ENCODE results near the gene ODAD3.
"Not testable (repeated sequence)": the region's sequence is repeated elsewhere in the genome, so short reads cannot be mapped to it uniquely, and the experiment has no call there.

The ODAD3 gene

DNA sequence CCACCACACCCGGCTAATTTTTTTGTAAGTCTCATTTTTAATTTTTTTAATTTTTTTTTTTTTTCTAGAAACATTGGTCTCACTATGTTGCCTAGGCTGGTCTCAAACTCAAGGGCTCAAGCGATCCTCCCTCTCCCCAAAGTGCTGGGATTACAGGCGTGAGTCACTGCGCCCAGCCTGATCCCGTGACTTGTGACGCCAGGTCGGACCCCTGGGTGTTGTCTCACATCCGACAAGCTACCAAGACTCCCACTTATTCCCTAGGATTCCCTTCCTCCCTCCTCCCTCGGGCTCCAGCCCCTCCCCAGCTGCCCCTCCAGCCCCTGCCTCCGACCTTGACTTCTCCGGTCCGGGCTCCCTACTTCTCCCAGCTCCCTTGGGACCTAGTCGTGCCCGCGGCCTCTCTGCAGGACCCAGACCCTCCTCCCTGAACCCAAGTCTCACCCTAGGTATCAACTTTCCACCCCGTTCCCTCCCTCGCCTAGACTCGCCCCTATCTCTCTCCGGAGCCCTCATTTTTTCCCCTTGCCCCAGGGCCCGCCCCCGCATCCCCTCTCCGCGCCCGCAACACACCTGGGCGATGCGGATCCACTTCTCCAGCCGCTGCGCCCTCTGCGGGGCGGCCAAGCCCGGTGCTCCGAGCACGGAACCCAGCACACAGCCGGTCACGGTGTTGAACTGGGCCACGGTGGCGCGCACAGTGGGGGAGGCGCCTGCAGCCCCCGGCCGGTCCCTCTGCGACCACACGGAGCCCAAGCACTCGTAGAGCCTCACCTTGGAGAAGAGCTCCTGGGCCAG is 28.9 kb downstream of the ODAD3 start:
- no peak for DNase-seq (ENCODE audit: low read depth, low spot score)

DNA sequence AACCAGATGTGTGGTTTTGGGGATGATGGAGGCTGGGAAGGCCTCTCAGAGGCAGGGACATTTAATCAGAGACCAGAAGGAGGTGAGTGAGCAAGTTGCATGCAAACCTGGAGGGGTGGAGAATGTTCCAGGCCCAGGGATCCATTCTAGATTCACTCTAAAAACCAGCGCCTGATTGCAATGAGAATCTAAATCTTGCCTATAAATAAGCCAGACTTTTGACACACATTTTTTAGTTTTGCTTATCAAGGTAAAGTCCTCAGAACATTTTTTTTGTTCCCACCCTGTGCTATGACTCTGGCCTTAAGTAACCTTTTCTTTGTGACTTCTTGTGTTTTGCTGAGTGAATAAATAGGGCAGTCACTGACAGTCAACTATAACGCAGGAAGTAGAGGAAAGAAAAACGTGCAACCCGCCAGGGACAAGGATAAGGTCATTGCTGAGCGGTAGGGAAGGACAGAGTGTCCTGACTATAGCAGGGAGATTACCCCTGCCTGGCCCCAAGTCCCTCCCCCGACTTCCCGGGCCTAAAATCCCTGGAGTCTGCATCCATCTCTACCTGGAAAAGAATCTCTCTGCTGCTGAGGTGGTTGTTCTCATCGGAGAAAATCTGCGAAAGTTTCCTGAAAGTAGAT is 30.2 kb downstream of the ODAD3 start:
- DNase-seq (ENCODE audit: low read depth, low spot score) = no peak

DNA sequence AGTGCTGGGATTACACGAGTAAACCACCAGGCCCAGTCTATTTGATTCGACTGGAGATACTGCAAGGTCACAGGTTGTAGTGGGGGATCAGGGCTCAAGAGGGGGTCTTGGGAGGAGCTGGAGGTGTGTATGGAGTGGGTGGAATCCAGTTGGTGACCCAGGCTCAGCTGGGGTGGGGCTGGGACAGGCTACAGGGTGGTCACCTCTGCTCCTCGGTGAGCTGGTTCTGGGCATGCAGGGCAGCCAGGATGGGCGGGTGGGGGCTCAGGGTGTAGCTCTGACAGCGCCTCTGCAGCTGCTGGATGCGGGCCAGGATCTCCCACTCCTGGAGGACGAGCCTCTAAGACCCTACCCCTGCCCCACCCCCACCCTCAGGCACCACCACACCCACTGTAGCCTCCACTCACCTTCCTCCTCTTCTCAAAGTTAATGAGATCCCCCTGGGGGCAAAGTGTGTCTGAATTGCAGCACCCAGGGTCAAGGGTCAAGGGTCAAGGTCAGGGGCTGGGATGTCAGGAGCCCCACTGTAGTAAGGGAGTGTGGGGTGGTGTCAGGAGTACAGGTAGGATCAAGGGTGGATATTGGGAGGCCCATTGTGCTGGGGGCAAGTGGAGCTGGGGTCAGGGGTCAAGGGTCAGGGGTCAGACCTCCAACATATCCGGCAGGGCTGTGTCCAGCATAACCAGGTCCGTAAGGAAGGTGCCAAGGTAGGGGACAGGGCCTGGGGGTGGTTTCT is 32.9 kb downstream of the ODAD3 start:
- DNase-seq (ENCODE audit: low read depth, low spot score) = no peak

DNA sequence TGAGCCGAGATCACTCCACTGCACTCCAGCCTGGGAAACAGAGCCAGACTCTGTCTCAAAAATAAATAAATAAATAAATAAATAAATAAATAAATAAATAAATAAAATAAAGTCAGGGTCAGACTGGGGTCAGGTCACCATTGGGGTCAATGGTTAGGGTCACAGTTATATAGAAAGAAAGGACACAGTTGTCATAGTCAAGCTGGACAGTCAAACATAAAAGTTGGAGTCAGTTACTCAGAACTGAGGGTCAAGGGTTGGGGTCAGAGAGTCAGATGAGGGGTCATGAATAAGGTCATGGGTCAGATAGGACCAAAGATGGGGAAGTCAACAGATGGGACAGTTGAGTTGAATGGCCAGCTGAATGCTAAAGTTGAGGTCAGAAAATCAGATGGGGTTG is 34.1 kb downstream of the ODAD3 start:
- DNase-seq (ENCODE audit: low read depth, low spot score) = no peak

DNA sequence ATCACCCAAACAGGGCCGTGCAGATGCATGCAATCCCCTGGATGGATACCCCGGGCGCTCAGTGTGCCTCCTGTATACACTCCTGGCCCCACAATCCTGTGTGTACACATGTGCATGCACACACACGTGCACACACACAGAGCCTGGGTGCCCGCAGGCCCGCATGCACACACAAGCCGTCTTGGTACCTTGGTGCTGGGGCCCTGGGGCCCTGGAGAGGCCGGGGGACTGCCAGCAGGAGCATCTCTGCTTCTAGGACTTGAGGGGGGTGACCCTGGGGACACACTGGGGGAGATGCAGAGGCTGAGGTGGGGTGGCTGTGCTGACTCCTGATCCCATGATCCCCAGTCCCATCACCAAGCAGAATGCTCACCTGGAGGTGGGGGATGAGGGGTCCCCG is 35.3 kb downstream of the ODAD3 start:
- DNase-seq (ENCODE audit: low read depth, low spot score) = no peak

DNA sequence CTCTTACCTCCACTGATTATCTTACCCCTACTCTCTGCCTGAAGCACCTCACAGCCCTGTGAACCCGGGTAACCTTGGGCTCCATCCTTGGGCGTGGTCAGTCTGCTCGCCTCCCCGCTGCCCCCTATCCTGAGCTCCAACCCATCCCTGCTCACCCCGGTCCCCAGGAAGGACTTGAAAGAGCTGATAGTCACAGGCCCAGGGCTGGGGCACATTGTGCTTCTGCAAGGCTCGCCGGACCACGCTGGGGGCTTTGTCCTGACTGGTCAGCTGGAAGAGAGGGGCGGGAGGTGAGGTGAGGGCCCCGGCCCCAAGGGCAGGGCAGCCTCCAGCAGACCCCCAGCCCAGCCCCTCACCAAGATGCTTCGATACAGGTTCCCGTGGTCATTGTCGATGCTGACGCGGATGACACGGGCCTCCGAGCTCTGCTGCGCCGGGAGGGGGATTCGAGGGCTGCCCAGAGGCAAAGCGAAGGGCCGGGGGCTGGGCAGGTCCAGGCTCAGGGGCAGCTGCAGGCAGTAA is 37.8 kb downstream of the ODAD3 start:
- no peak for DNase-seq (ENCODE audit: low read depth, low spot score)

DNA sequence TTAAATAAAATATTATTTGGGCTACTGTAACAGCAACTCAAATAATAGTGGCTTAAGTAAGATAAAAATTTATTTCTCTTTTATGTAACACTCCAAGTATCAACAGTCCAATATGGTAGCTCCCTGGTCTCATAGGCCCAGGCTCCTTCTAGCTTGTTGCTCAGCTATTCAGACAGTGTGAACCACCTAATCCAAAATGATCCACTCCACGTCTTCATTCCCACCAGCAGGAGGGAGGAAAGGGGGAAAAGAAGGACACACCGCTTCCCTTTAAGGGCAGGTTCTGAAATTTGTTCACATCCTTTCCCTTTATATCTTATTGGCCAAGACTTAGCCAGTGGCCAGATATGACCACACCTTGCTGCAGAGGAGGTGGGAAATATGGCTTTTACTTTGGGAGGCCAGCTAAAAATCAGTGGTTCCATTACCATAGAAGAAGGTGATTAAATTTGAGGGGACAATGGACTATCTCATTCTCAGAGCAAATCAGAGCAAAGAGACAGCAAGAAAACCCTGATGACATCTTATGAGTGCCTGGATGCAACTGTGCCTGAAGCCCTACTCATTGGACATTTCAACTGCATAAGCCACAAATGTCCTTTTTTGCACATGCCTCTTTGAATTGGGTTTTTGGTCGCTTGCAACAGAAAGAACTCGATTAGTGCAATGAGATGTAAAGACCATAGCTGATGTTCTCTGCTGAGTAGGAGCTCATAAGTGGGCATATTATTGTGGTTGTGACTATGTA is 43.8 kb downstream of the ODAD3 start:
- no peak for DNase-seq (ENCODE audit: low read depth, low spot score)

DNA sequence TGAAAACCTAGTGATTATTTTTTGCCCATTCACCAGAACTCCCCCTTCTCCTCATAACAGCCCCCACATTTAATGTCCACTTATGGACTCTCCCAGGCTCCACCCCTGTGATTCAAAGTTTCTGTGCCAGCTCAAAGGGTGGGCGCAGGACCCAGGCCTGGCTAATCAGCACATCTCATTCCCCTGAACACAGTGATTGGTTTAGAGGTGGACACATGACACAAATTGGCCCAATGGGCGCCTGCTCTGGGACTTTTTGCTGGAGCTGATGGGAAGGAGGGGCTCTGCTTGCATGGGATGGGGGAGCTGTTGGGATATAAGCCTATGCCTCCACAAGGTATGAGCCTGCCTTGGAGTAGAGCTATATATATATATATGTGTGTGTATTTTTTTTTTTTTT is 44.6 kb downstream of the ODAD3 start:
- no peak for DNase-seq (ENCODE audit: low read depth, low spot score)

DNA sequence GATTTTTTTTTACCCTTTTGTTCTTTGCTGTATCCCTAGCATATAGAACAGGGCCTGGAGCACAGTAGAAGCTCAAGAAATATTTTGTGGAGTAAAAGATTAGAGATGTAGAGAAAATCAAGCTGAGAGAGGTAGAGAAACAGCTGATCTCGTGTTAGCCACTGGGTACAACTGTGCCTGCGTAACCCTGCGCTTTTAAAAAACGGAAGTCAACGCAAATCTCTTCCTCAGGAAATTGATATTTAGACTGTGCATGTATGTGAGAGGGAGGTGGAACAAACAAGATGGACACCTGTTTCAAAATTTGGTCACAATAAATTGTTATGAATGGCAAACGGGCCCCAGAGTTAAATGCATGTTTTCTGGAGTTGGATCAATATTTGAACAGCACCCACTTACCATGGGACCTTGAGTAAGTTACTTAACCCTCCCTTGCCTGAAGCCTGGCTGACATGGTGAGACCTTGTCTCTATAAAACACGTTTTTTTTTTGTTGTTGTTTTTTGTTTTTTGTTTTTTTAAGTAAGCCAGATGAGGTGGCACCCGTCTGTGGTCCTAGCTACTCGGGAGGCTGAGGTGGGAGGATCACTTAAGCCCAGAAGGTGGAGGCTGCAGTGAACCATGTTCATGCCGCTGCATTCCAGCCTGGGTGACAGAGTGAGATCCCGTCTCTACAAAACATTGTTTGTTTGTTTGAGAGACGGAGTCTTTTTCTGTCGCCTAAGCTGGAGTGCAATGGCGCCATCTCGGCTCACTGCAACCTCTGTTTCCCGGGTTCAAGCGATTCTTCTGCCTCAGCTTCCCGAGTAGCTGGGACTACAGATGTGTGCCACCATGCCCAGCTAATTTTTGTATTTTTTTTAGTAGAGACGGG is 47.5 kb downstream of the ODAD3 start:
- no peak for DNase-seq (ENCODE audit: low read depth, low spot score)

DNA sequence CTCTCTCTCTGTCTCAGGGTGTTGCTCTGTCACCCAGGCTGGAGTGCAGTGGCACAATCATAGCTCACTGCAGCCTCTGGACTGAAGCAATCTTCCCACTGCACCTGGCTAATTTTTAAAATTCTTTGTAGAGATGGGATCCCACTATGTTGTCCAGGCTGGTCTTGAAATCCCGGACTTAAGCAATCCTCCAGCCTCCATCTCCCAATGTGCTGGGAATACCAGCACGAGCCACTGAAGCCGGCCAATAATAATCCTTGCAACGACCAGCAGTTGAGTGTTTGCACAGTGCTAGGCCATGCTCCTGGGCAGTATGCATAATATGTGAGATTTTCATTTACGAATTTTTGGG is 50.2 kb downstream of the ODAD3 start:
- DNase-seq (ENCODE audit: low read depth, low spot score) = no peak

DNA sequence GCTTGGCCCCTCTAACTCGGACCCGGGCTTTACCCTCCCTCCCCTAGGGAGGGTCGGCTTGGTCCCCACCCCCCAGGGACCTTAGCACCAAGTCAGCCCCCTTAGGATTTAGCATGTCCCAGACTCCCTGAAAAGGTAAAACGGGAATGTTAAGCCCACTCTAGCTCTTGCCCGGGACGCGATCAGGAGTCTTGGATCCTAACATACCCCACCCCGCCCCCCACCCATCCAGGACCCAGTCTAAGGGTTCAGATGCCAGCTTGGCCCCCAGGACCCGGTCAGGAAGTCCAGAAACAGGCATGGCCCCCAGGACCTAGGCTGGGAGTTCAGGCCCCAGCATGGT is 51.2 kb downstream of the ODAD3 start:
- no peak for DNase-seq (ENCODE audit: low read depth, low spot score)

DNA sequence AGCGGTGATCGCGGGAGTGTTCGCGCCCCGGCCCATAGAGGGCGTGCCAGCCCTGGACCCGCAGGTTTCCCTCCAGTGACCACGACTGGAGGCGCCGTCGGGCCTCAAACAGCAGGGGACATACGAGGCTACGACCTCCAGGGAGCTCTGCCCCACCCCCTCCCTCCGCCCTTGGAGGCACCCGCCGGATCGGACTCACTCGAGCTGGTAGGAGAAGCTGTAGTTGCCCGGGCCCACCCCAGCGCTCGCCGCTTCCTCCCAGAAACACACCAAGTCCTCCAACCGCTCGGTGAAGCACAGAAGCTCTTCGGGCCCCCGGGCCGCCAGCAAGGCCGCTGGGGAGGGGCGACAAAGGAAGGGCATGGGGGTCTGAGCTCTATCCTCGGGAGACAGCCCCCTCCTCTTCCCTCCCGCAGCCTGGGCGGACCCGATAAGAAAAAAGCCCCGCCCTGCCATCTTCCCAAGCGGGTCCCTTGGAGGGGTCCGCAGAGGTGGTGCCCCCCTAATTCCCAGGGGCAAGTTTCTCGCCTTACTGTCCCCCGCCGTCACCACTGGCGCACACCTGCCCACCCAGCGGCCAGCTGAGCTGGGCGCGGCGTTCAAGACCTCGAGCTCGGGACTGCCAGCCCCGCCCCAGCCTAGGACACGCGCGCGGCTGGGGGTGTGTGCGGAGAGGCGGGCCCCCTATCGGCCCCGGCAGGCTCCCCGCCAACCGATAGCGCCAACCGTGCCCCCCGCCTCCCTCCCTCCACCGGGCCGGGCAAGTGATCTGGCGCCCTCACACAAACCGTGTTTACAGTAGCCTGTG is 51.8 kb downstream of the ODAD3 start:
- no peak for DNase-seq (ENCODE audit: low read depth, low spot score)

DNA sequence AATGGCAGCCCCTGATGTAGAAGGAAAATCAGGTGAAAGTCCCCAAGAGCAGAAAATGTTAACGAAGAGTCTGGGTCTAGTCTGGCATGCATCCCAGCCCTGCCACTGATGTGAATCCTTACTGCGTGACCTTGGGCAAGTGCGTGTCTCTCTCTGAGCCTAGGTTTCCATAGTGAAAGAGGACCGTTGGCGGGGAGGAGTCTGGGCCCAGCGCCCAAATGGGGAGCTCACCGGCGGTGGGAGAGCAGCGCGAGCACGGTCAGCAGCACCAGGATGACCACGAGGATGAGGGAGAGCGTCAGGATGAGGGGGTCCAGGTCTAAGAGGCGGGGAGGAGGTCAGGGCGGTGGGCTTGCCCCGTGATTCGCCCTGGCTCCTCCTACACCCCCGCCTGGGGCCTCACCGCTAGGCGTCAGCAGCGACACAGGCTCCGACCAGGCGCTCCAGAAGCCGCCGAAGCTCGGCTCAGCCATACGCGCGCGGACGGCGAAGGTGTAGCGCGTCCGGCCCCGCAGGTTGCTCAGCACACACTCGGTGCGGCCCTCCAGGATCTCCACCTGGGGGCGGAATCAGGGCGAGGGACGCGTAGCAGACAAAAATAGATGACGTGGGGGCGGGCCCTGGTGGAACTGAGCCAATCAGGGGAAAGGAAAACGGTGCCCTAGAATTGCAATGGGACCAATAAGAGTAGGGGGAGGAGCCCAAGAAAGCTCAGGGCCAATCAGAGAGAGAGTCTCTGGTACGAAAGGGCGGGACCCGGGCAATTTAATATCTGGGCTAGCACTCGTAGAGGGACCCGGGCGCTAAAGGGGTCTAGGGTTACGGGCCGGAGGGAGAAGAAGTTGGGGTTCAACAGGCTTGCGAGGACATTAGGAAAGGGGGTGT is 54.0 kb downstream of the ODAD3 start:
- peak; percentile 73 for DNase-seq (ENCODE audit: low read depth, low spot score)

DNA sequence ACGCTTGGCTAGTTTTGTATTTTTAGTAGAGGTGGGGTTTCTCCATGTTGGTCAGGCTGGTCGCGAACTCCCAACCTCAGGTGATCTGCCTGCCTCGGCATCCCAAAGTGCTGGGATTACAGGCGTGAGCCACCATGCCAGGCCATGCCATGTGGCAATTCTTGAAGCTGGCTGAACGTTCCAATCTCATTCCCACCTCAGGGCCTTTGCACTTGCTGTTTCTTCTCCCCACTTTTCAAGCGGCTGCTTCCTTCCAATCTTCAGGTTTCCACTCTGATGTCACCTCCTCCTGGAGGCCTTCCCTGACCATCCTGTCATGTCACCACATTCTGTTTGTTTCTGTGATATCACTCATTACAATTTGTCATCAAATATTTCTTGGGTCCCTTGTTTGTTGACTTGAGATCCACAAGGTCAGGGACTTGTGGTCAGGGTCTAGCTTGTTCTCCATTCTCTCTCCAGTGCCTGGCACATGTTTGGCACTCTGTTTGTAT is 55.0 kb downstream of the ODAD3 start:
- DNase-seq (ENCODE audit: low read depth, low spot score) = no peak

DNA sequence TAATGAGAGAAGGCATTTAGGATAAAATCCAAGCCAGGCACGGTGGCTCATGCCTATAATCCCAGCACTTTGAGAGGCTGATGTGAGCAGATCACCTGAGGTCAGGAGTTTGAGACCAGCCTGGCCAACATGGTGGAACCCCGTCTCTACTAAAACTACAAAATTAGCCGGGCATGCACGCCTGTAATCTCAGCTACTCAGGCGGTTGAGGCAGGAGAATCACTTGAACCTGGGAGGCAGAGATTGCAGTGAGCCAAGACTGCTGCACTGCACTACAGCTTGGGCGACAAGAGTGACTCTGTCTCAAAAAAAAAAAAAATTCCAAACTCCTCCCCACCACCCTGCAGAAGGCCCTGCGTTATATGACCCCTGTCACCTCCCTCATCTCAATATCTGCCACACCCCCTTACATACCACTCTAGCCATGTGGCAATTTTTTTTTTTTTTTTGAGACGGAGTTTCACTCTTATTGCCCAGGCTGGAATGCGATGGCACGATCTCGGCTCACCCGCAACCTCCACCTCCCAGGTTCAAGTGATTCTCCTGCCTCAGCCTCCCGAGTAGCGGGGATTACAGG is 55.6 kb downstream of the ODAD3 start:
- not testable (repeated sequence) for DNase-seq (ENCODE audit: low read depth, low spot score)

DNA sequence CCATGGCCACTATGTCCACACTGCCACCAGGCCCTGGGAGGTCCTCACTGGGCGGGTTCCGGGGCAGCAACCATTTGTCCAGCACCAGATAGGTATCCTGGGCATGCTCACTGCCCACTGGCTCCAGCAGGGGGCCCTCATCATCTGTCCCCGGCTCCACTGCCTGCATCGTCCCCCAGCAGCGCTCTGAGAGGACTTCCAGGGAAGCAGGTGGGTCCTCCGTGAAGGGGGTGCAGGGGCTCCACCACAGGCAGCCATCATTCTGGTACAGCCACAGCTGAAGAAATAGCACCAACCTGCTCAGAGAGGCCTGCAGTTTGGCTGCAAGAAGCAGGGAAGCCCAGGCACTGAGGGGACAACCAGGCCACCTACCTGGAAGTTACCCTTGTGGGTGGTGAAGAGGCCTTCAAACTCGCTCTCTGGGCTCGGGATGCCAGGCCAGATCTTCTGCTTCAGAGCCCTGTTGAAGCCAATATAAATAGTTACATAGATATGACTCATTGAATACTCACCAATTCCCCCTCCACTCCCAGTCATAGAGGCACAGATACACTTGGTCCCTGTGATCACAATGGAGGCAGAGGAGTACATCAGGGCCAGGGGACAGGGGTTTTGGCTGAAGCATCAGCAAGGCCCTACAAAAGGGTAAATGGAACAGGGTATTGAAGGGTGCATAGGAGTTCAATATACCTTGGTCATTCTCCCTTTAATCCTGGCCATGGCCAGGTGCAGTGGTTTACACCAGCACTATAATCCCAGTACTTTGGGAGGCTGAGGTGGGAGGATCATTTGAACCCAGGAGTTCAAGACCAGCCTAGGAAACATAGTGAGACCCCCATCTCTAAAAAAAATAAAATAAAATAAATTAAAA is 56.4 kb downstream of the ODAD3 start:
- no peak for DNase-seq (ENCODE audit: low read depth, low spot score)

DNA sequence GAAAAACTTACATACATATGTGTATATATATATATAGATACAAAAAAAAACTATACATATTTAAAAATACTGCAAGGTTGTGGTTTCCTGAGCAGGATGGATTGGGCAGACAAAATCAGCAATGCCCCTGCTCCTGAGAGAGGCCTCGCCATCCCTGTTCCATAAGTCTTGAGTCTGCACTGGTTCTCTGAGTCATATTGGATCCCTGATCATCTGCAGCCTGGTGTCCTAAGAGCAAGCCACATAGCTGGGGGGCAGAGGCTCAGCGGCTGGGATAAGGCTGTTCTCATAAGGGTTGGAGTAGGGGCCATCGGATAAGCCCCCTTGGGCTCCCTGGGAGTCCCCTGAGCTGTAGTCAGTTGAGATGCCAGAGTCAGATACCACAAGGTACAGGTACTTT is 57.2 kb downstream of the ODAD3 start:
- no peak for DNase-seq (ENCODE audit: low read depth, low spot score)

DNA sequence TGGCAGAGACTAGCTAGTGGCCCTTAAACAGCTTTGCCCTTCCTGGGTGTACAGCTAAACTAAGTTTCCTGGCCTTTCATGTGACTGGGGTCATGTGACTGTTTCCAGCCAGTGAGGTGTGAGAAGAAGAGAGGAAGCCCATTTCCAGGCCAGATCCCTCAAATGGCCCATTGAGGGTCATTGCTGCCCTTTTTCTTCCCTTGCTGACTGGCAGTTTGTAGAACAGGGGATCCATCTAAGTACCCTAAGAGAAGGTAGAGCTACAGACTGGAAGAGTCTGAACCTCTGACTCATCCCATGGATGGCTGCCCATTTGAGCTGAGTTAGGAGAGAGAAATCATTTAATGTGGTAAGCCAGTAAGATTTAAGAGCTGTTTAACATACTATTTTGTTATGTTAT is 57.7 kb downstream of the ODAD3 start:
- no peak for DNase-seq (ENCODE audit: low read depth, low spot score)

All from brain pericyte (primary cell).